A549 (cell line): ENCODE results near the gene GLDC. TPM values are rescaled to one million over a fixed set of nuclear protein-coding genes. Genes with fewer than 3 reads are reported as not detected.

Experiments
- ATAC-seq, 2 experiments: fragments of 200-7000 bp in 1 of 2; fragments of >200 bp in 1 of 2; cut with Nextera tagmentation in 1 of 2; cut with Tn5 transposase in 1 of 2; 3 replicates each; pipeline versions ENCODE4 v1.8.0 to v1.9.1; 2018 to 2020; ENCODE audit warnings: mild to moderate bottlenecking in 1 of 2, moderate library complexity in 1 of 2
- CTCF ChIA-PET: fragments of 300-600 bp; sonication (Branson Sonifier 250); formaldehyde crosslinking; extraction: SDS; loops from one replicate; lab custom pipeline; 2021; ENCODE audit warnings: antibody characterized with exemption, inconsistent platforms; lab: Yijun Ruan, JAX
- POLR2A ChIA-PET: fragments of 350-600 bp; formaldehyde crosslinking; extraction: SDS; loops from one replicate; lab custom pipeline; 2021; ENCODE audit warnings: antibody characterized with exemption, inconsistent platforms; lab: Yijun Ruan, JAX
- DNase-seq, 2 experiments: peaks; one replicate each; pipeline versions ENCODE4 v3.0.0 to v3.0.0-alpha.2; 2011 to 2016; ENCODE audit warnings: low read depth in 1 of 2, low spot score in 1 of 2
- FAIRE-seq: peaks from 2 replicates; lab custom pipeline; 2011; peaks lifted over from hg19 to GRCh38; lab: Jason Lieb, UNC
- H3K27ac ChIP-seq, 2 experiments: fragments of >200 bp; sonication (Bioruptor Twin); formaldehyde crosslinking; 3 replicates each; pipeline ENCODE4 v1.5.1; 2016 to 2017
- H3K4me1 ChIP-seq: fragments of >200 bp; sonication (Bioruptor Twin); formaldehyde crosslinking; 3 replicates; pipeline ENCODE4 v1.6.1; 2016
- H3K4me2 ChIP-seq: fragments of >200 bp; sonication (Bioruptor Twin); formaldehyde crosslinking; 3 replicates; pipeline ENCODE4 v1.6.1; 2016
- H3K4me3 ChIP-seq: fragments of >200 bp; sonication (Bioruptor Twin); formaldehyde crosslinking; 3 replicates; pipeline ENCODE4 v1.5.1; 2016
- H3K9me3 ChIP-seq: fragments of >200 bp; sonication (Bioruptor Twin); formaldehyde crosslinking; 3 replicates; pipeline ENCODE4 v1.6.1; 2016
- BCL3 ChIP-seq: fragments of >200 bp; sonication (Bioruptor Twin); formaldehyde crosslinking; IDR thresholded peaks from 3 replicates; pipeline ENCODE4 v1.6.1; 2016
- BHLHE40 ChIP-seq: IDR thresholded peaks from 2 replicates; pipeline ENCODE4 v1.6.1; 2012; ENCODE audit warnings: low read depth, low read length, inconsistent platforms
- CBX2 ChIP-seq: fragments of 200-600 bp; sonication (generic); IDR thresholded peaks from 2 replicates; pipeline ENCODE4 v1.6.1; 2016; ENCODE audit warnings: low read depth, mild to moderate bottlenecking, borderline replicate concordance
- E2F6 ChIP-seq: IDR thresholded peaks from 2 replicates; pipeline ENCODE4 v1.6.1; 2012; ENCODE audit warnings: low read depth, borderline replicate concordance
- EHMT2 ChIP-seq: fragments of 200-600 bp; sonication (generic); IDR thresholded peaks from 2 replicates; pipeline ENCODE4 v1.6.1; 2016; ENCODE audit warnings: antibody characterized with exemption, low read depth, mild to moderate bottlenecking, moderate library complexity
- ESRRA ChIP-seq: fragments of 150-350 bp; IDR thresholded peaks from 2 replicates; pipeline ENCODE4 v1.6.1; 2014; ENCODE audit warnings: mild to moderate bottlenecking, low read length, borderline replicate concordance
- KDM1A ChIP-seq: fragments of 200-600 bp; sonication (generic); IDR thresholded peaks from 2 replicates; pipeline ENCODE4 v1.6.1; 2016; ENCODE audit warnings: low read depth, mild to moderate bottlenecking
- MAFK ChIP-seq: fragments of 450-650 bp; IDR thresholded peaks from 2 replicates; pipeline ENCODE4 v1.6.1; 2014; ENCODE audit not compliant: partially characterized antibody
- MAX ChIP-seq: IDR thresholded peaks from 2 replicates; pipeline ENCODE4 v1.6.1; 2012
- PBX3 ChIP-seq: IDR thresholded peaks from 2 replicates; pipeline ENCODE4 v1.6.1; 2012
- PHF8 ChIP-seq: fragments of 200-600 bp; sonication (generic); IDR thresholded peaks from 2 replicates; pipeline ENCODE4 v1.6.1; 2016; ENCODE audit warnings: low read depth, mild to moderate bottlenecking, antibody characterized with exemption, moderate library complexity, borderline replicate concordance
- POLR2AphosphoS2 ChIP-seq: conservative IDR thresholded peaks from 2 replicates; pipeline ENCODE4 v1.6.1; 2012; ENCODE audit warnings: low read length, improper control_type of control experiment, inconsistent platforms
- RARB ChIP-seq: fragments of 250-450 bp; sonication (Bioruptor Pico); IDR thresholded peaks from 2 replicates; pipeline ENCODE4 v1.8.0; 2021; ENCODE audit warnings: mild to moderate bottlenecking, moderate library complexity
- RCOR1 ChIP-seq: fragments of 150-350 bp; IDR thresholded peaks from 2 replicates; pipeline ENCODE4 v1.6.1; 2014; ENCODE audit warnings: antibody characterized with exemption, low read length, low read depth
- RFX5 ChIP-seq: fragments of 450-650 bp; IDR thresholded peaks from 2 replicates; pipeline ENCODE4 v1.7.1; 2014; ENCODE audit warnings: antibody characterized with exemption, mild to moderate bottlenecking, moderate library complexity
- TFCP2L1 ChIP-seq: fragments of 250-450 bp; sonication (Bioruptor Pico); IDR thresholded peaks from 2 replicates; pipeline ENCODE4 v1.5.0; 2021; ENCODE audit warnings: mild to moderate bottlenecking
- TP53 ChIP-seq: fragments of 250-450 bp; sonication (Bioruptor Pico); IDR thresholded peaks from 2 replicates; pipeline ENCODE4 v1.5.0; 2021; ENCODE audit warnings: mild to moderate bottlenecking, moderate library complexity
- ZC3H11A ChIP-seq: fragments of 450-650 bp; IDR thresholded peaks from 2 replicates; pipeline ENCODE4 v1.6.1; 2014; ENCODE audit warnings: antibody characterized with exemption, mild to moderate bottlenecking
- ZFP36 ChIP-seq: fragments of 450-650 bp; IDR thresholded peaks from 2 replicates; pipeline ENCODE4 v1.6.1; 2014; ENCODE audit warnings: borderline replicate concordance; ENCODE audit not compliant: partially characterized antibody
- WGBS: methylation state at CpG from one replicate; pipeline ENCODE4 v1.1.6; 2017; ENCODE audit errors: missing lambda C conversion rate; 5-methylcytosine and 5-hydroxymethylcytosine counted together
- polyA plus RNA-seq, 4 experiments: library from polyadenylated mRNA; depleted of rRNA in 3 of 4; stranded (reverse); fragments of >200 nt; fragmentation: RNase III in 1 of 4; extraction: RNeasy Plus Mini Kit Qiagen cat#74134 plus additional on column Dnase treatment in 1 of 4; gene quantifications; 2 replicates in 3 of 4; 3 replicates in 1 of 4; pipeline ENCODE4 v1.2.3, GENCODE V29; 2011 to 2017

Gene GLDC
- polyA plus RNA-seq, 2 of the 4 experiments (the other 2 are of a cell fraction) = 16.7 to 18.8 TPM

- no peak for TF ChIP-seq E2F6
- TF ChIP-seq MAX = no peak
- no peak for TF ChIP-seq TFCP2L1 (CRISPR knock-in tag)
- TF ChIP-seq KDM1A = no peak
- TF ChIP-seq MAFK = peak; percentile 75
- TF ChIP-seq ZC3H11A = no peak
- no peak for TF ChIP-seq ZFP36
- FAIRE-seq (no peak), ATAC-seq (no peak), DNase-seq (no peak)
- Histone ChIP-seq H3K27ac (no peak overlapping the region), H3K9me3 (no peaks in the 10 kb centered on the region), H3K4me1 (no peaks in the 10 kb centered on the region), H3K4me2 (no peak overlapping the region), H3K4me3 (no peak overlapping the region)
- 89% methylated on average over 11 of the region's 11 CpGs for WGBS
- ChIA-PET CTCF (interaction anchor here (1.2 kb wide), 1 partner anchor 10 kb away, joined by 3 read pairs; no protein-coding TSS in a partner anchor), POLR2A (no interaction called here)
These were observed 36.0 kb downstream of the GLDC start for GRCh38 chr9:6609497-6610016.

GRCh38 chr9:6605202-6605601, 40.3 kb downstream of the GLDC start:
- TF ChIP-seq EHMT2 (no peak), BCL3 (no peak), PBX3 (no peak), RCOR1 (no peak), ESRRA (no peak), RARB (CRISPR knock-in tag) (no peak), RFX5 (no peak), BHLHE40 (no peak), TP53 (no peak), CBX2 (no peak), PHF8 (no peak)
- TF ChIP-seq, all 56 proteins: peak for 0
- POLR2A ChIA-PET = no interaction called here
- H3K4me3 ChIP-seq = no peak overlapping the region
- no peak overlapping the region for H3K27ac ChIP-seq
- no peak for FAIRE-seq
- H3K4me1 ChIP-seq = no peaks in the 10 kb centered on the region
- CTCF ChIA-PET = interaction anchor here (1.6 to 1.7 kb wide), 2 partner anchors 16 to 20 kb away, joined by 5 to 6 read pairs; no protein-coding TSS in a partner anchor
- H3K9me3 ChIP-seq = no peaks in the 10 kb centered on the region
- no peak for DNase-seq
- ATAC-seq = no peak
- 89% methylated on average over 5 of the region's 5 CpGs for whole genome bisulfite sequencing
- H3K4me2 ChIP-seq = no peak overlapping the region

GRCh38 chr9:6600426-6600825, 45.1 kb downstream of the GLDC start:
- ChIA-PET CTCF (interaction anchor here (1.2 to 1.3 kb wide), 3 partner anchors 28 to 96 kb away, joined by 3 to 5 read pairs (median 4); no protein-coding TSS in a partner anchor), POLR2A (interaction anchor here (0.5 kb wide), 1 partner anchor 141 kb away, joined by 5 read pairs; no protein-coding TSS in a partner anchor)
- ATAC-seq (no peak), FAIRE-seq (no peak), DNase-seq (no peak)
- H3K4me1 ChIP-seq = no peaks in the 10 kb centered on the region
- no peak for TF ChIP-seq POLR2AphosphoS2
- no peak overlapping the region for H3K4me2 ChIP-seq
- no peaks in the 10 kb centered on the region for H3K9me3 ChIP-seq
- no peak overlapping the region for H3K4me3 ChIP-seq
- WGBS = 92% methylated on average over 4 of the region's 4 CpGs
- no peak overlapping the region for H3K27ac ChIP-seq
